HUDEP-2 (cell line): Measurements from ENCODE around the gene CCBE1.
"Not testable (repeated sequence)": the region's sequence is repeated elsewhere in the genome, so short reads cannot be mapped to it uniquely, and the experiment has no call there.

Experiments used
- DNase-seq, 76 experiments: peaks; one replicate each; lab custom pipeline; 2025; ENCODE audit not compliant: unreplicated experiment in 76 of 76; lab: John Stamatoyannopoulos, UW

CCBE1 gene

GRCh38 chr18:59685501-59685900 lies 11.7 kb downstream of the CCBE1 start:
- peak in 1 of 76 experiments; percentile 4 for DNase-seq

GRCh38 chr18:59684777-59685176 lies 12.4 kb downstream of the CCBE1 start:
- no peak for DNase-seq

- DNase-seq = no peak
Measured at GRCh38 chr18:59681521-59682004, 15.7 kb downstream of the CCBE1 start.

- no peak for DNase-seq
Measured at GRCh38 chr18:59681051-59681450, 16.2 kb downstream of the CCBE1 start.

GRCh38 chr18:59675346-59675745 lies 21.9 kb downstream of the CCBE1 start:
- no peak for DNase-seq

GRCh38 chr18:59674903-59675270 lies 22.3 kb downstream of the CCBE1 start:
- DNase-seq = no peak

- DNase-seq = no peak
Measured at GRCh38 chr18:59674186-59674902, 22.9 kb downstream of the CCBE1 start.

- DNase-seq = no peak
Measured at GRCh38 chr18:59672235-59672711, 24.9 kb downstream of the CCBE1 start.

GRCh38 chr18:59671551-59671950 lies 25.7 kb downstream of the CCBE1 start:
- DNase-seq = no peak

GRCh38 chr18:59669872-59670657 lies 27.2 kb downstream of the CCBE1 start:
- DNase-seq = no peak

GRCh38 chr18:59667488-59667887 lies 29.7 kb downstream of the CCBE1 start:
- DNase-seq = no peak

- not testable (repeated sequence) for DNase-seq
Measured at GRCh38 chr18:59666007-59666402, 31.2 kb downstream of the CCBE1 start.

GRCh38 chr18:59665057-59666006 lies 31.9 kb downstream of the CCBE1 start:
- no peak for DNase-seq

- no peak for DNase-seq
Measured at GRCh38 chr18:59664329-59664728, 32.9 kb downstream of the CCBE1 start.

GRCh38 chr18:59663096-59663495 lies 34.1 kb downstream of the CCBE1 start:
- DNase-seq = no peak

GRCh38 chr18:59661891-59662701 lies 35.1 kb downstream of the CCBE1 start:
- DNase-seq = no peak

- no peak for DNase-seq
Measured at GRCh38 chr18:59660786-59661743, 36.2 kb downstream of the CCBE1 start.

- no peak for DNase-seq
Measured at GRCh38 chr18:59660366-59660765, 36.9 kb downstream of the CCBE1 start.
